T-helper 1 cell (primary cell): ENCODE measurements around the gene TAT.
"Not testable (repeated sequence)": the region's sequence is repeated elsewhere in the genome, so short reads cannot be mapped to it uniquely, and the experiment has no call there.

Experiments
- DNase-seq, 5 donors: peaks; one replicate each; pipeline ENCODE4 v3.0.0-alpha.2; 2012 to 2020
- total RNA-seq, 4 donors: gene quantifications; one replicate each; lab custom pipeline; 2026; lab: John Stamatoyannopoulos, UW

TAT gene
- 0 reads per million in 4 donors for total RNA-seq

DNA sequence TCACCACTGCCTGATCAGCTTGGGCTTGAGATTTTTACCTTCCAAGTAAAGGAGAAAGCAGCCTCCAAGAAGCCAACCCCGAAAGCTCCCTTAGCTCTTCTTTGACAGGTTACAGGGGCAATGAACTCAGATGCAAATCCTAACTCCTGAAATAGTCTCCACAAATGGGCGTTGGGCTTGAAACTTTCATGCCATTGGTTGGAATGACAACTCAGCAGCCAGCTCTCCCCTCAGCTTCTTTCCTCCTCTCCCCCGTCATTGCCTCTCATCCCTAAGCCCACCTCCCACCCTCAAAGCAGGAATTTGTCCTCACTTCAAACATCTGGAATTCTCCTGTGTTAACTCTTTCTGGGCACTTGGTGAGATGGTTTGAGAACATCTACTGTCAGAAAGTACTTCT is at the start of gene TAT:
TAT (minus strand) TSS at position 122 of the 400 bp plus-strand sequence. CDS start 677 bp downstream, outside the sequence.
- no peak for DNase-seq

DNA sequence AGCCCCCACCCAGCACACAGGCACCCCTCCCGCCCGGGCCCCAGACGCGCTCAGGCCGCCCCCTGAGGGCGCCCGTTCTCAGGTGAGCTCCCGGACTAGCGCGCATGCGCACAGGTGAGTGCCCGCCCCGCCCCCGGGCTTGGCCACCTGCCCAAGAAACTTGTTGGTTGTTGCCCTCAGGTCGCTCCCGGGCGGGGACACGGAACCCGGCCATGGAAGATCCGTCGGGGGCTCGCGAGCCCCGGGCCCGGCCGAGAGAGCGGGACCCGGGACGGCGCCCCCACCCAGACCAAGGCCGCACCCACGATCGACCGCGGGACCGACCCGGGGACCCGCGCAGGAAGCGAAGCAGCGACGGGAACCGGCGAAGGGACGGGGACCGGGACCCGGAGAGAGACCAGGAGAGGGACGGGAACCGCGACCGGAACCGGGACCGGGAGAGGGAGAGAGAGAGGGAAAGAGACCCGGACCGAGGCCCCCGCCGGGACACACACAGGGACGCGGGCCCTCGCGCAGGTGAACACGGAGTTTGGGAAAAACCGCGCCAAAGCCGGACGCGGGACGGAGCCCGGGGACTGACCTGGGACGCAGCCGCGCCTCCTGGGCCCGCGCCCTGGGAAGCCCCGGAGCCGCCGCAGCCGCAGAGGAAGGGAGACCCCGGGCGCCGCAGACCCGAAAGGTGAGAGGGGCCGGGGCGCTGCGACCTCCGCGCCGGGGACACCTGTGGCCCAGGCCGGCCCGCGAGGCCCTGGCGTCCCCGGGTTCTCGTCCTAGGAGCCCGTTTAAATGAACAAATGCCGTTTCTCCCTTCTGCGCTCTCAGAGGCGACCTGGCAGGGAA is 49.3 kb upstream of the TAT start, which contains the start of gene MARVELD3:
MARVELD3 (plus strand) TSS at position 167 of the 840 bp plus-strand sequence; CDS start at position 213, 46 bp downstream.
- DNase-seq, result peak in 1 of 5 donors; percentile 14

DNA sequence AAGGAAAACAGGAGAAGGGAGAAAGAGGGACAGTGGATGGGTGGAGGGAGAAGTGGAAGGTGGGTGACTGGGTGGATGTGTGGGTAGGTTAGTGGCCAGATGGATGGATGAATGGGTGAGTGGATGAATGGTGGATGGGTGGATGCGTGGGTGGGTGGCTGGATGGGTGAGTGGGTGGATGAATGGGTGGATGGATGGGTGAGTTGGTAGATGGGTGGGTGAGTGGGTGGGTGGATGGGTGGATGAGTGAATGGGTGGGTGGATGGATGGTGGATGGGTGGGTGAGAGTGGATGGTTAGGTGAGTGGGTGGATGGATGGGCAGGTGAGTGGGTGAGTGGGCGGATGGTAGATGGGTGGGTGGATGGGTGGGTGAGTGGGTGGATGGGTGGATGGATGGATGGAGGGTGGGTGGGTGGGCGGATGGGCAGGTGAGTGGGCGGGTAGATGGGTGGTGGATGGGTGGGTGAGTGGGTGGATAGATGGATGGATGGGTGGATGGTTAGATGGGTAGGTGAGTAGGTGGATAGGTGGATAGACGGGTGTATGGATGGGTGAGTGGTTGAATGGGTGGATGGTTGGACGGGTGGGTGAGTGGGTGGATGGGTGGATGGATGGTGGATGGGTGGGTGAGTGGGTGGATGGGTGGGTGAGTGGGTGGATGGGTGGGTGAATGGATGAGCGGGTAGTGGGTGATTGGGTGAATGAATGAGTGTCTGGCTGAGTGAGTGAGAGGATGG is 48.4 kb upstream of the TAT start:
- no peak for DNase-seq

DNA sequence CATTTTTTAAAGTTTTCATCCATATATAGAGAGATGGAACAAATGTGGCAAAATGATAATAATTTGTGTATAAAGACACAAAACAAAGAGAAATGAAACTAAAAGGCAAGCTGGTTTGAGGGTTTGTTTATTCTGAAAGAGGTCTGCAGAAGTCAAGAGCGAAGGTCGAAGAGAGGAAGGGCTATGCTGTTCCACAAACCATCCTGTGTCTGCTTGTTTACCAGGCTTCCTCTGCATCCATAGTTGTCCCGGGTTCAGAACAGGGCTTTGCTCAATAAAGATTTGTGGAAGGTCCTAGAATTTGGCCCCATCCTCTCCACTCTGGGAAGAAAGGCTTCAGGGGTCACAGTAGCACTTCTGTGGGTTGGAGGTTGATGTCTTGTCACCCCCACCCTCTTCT is 46.7 kb upstream of the TAT start:
- no peak for DNase-seq

DNA sequence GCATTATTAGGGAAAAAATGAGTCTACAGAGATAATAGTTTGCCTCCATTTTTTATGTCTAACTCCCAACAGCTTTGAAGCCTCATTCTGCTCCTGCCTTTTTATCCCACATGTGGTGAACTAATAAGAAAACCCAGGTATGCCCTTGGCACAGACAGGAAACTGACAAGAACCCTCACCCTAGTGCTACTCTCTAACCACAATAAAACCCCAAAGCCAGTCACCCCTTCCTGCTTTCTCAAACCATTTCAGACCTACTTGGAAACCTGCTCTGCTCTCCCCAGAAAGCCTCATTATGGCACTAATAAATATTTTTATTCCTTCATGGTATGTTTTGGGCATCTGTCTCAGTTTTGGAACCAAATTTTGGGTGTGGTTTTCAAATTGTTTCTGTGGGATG is 45.2 kb upstream of the TAT start:
- DNase-seq, result peak in 1 of 5 donors; percentile 65

DNA sequence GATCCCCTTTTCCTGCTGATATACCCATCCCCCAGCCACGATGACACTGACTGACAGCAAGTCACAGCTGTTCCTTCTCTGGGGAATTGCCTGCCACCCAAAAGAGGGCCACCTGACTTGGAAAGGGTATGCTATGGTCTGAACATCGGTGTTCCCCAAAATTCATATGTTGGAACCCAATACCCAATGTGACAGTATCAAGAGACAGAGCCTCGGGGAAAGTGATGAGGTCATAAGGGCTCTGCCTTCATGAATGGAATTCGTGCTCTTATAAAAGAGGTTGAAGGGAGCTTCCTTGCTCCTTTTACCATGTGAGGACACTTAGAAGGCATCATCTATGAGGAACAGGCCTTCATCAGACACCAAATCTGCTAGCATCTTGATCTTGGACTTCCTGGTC is 41.5 kb upstream of the TAT start:
- no peak for DNase-seq

DNA sequence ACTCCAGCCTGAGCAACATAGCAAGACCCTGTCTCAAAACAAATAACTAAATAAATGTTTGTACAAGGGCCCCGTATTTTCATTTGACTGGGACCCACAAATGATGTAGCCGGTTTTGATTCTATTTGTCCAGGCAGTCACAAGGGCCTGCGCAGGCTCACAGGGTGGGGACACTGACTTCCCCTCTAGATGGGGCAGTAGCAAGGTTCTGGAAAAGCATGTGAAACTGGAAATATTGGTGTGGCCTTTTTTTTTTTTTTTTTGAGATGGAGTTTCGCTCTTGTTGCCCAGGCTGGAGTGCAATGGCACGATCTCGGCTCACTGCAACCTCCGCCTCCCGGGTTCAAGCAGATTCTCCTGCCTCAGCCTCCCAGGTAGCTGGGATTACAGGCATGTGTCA is 38.1 kb upstream of the TAT start:
- DNase-seq, result not testable (repeated sequence)

DNA sequence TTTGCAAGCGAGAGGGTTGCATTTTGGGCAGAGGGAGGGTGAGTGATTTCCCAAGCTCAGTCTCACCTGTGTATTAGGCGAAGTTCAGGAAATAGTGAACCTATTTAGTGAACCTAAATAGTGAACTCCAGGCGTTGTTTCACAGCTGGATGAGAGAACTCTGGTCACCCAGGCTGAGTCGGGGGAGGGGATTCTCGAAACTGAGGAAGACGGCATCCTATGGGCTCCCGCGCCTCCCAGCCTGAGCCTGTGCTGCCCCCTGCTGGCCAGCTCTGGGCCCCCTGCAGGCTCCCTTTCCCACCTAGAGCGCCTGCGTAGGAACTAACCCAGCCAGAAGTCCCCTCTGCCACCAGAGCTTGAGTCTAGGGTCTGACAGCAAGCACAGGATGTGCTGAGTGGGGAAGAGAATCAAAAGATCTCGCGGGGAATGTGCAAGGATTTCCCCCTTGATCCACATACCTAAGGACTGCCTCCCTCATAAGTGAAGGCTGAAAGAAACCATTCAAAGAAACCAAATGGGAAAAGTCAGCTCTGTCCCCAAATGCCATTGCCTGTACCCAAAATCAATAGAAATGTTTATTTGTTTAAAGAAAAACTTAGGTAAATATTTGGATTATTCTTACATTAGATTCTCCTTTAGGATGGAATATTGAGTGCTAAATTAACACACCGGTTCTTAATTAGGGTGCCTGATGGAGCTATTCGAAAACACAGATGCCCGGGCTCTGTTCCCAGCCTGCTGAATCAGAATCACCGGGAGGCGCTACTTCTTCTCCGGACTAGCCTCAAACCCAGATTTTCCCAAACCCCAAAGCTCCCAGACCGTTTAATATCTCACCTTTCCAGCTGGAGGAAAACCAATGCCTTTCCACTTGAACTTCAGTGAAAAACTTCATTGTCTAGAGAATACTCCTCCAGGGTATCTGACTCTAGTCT is 34.3 kb upstream of the TAT start:
- peak; percentile 50 to 67 (median 62) for DNase-seq

DNA sequence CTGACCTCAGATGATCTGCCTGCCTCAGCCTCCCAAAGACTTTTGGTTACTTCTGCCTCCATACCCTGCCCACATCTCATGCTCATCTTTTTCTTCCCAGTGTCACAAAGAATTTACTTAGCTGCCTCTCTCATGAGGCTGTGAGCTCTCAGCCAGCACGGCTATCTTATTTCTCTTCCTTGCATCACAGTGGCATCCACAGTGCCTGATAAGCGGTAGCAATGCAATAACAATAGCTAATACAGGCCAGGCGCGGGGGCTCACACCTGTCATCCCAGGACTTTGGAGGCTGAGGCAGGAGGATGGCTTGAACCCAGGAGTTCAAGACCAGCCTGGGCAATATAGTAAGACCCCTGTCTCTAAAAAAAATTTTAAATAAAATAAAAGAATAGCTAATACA is 33.6 kb upstream of the TAT start:
- no peak for DNase-seq

DNA sequence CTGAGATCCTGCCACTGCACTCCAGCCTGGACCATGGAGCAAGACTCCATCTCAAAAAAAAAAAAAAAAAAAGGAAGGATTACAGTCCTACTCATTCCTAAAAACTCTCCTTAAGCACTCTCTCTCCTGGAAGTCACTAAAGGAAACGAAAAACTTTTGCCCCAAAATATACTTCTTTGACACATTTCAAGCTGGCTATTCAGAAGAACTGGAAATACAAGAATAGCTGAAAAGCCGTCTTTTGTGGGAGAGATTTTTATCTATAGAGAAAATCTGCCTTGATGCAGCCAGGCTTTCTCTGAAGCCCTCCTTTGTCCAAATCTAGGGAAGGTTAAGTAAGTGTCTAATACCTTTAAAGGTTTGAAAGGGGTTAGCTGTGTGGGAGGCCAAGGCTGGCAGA is 32.2 kb upstream of the TAT start:
- DNase-seq, result no peak

DNA sequence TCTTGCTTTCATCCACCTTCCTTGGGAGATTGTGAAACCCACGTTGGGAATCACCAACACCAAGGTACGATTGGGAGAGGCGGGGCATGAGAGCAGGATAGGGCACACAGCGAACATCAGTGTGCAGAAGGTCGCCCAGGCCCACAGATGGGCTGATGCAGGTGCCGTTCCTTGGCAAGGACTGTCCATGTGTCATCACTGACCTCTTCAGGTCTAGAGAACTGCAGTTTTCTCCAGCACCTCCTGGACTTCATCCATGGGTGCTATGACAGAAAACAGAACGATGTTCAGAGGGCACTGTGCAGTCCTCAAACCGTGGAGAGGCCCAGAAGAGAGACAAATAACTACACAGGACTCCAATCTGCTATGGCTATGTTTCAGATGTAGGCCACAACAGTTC is 23.9 kb upstream of the TAT start:
- no peak for DNase-seq

DNA sequence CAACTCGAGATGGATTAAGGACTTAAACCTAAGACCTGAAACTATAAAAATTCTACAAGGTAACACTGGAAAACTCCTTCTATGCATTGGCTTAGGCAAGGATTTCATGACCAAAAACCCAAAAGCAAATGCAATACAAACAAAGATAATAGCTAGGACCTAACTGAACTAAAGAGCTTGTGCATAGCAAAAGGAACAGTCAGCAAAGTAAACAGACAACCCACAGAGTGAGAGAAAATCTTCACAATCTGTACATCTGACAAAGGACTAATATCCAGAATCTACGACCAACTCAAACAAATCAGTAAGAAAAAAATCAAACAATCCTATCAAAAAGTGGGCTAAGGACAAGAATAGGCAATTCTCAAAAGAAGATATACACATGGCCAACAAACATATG is 21.5 kb upstream of the TAT start:
- not testable (repeated sequence) for DNase-seq

DNA sequence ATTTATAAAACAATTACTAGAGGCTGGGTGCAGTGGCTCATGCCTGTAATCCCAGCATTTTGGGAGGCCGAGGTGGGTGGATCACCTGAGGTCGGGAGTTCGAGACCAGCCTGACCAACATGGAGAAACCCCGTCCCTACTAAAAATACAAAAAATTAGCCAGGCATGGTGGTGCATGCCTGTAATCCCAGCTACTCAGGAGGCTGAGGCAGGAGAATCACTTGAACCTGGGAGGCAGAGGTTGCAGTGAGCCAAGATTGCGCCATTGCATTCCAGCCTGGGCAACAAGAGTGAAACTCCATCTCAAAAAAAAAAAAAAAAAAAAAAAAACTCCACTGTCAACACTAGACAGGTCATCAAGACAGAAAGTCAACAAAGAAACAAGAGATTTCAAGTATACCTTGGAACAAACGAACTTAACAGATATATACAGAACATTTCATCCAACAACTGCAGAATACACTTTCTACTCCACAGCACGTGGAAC is 18.5 kb upstream of the TAT start:
- not testable (repeated sequence) for DNase-seq

DNA sequence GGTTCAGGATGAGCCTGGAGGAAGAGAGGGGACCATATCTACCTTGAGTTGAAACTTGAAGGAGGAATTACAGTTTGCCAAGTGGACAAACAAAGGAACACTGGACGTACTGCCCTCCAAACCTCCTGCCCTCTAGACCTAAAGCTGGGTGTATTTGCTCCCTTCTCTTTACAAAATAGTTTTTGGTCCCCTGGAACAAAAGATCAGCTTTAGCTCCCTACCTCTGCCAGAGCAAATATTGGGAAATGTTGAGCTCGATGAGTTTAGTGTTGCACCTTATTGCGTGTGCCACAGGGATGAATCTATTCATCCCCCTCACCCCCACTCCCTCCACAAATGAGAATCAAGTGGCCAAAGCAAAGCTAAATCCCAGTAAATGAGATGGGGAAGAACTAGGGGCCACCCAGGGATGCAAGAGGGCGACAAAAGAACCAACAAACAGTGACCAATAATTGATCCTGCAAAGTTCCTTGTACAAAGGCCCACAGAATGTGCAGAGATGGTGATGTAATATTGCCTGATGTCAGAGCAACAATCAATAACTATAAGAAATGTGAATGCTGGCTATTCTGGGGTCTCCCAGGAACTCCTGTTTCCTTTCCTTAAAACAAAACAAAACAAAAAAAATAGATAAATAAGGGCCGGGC is 17.2 kb upstream of the TAT start:
- no peak for DNase-seq

DNA sequence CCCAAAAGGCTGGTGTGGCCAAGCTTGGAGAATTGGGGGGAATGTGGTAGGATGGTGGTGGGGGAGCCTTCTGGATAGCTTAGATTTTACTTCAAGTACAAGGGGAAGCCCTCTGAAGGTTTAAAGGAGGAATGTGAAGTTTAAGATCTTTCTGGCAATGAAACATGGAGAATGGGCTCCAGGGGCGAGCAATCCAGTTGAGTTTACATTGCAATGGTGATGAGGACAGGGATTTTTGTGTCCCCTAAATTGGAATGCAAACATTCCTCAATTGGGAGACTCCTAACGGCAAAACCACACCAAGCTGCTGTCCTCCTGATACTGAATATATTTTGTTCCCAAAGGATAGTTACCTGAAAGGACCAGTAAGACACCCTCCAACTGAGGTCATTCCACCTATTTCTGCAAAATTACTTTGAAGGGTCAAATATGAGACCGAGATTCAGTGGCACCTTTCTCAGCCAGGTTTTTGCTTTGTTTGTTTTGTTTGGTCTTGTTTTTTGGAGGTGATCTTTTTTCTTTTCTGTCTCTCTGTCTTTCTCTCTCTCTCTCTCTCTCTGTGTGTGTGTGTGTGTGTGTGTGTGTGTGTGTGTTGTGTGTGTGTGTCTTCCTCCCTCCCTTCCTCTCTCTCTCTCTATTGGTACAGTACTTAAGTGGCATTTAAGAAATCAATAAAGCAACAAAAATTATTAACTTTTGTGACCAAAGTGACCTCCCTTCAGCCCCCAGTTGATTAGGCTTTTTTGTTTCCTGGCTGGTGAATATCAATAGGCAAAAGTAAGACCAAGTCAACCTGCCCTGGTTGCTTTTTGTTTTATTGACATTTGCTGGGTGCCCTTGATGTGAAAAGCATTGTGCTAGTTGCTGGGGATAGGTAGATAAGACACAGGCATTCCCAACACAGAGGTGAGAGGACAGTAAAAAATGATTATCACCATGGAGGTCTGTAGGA is 16.4 kb upstream of the TAT start:
- DNase-seq, result no peak

DNA sequence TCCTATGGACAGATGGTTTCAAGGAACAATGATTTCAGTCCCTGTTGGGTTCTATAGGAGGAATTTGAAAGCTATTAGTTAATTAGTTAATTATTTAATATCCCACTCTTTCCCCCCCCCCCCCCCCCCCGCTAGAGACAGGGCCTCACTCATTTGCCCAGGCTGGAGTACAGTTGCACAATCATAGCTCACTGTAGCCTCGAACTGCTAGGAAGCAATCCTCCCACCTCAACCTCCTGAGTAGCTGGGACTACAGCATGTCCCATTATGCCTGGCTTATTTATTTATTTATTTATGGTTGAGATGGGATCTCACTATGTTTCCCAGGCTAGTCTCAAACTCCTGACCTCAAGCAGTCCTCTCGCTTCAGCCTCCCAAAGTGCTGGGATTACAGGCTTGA is 15.0 kb upstream of the TAT start:
- DNase-seq, result no peak

DNA sequence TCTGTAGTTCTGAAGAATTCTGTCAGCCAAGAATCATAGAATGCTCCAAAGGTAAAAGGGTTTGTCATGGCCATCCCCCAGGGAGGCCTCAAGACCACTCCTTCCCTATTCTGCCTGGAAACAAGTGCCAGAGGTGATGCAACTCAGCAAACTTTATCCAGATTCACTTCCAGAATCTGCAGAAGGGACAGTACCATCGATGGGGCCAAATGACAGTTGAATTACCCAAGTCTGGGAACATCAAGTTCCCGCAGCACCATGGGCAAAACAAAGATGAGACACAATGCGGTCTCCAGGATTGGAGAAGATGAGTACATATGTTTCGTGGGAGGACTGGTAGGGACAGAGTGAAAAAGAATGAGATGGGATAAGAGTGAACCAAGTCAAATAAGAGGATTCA is 13.7 kb upstream of the TAT start:
- no peak for DNase-seq

DNA sequence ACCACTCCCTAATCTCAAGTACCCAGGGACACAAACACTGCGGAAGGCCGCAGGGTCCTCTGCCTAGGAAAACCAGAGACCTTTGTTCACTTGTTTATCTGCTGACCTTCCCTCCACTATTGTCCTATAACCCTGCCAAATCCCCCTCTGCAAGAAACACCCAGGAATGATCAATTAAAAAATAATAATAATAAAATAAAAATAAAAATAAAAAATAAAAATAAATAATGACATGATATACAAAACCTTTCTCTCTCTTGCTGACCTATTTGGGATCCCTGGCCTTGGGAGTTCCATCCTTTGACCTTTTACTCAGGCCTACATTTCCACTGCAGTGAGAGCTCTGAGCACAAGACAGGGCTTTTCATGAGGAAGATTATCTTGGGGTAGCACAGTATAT is 13.2 kb upstream of the TAT start:
- DNase-seq, result not testable (repeated sequence)

DNA sequence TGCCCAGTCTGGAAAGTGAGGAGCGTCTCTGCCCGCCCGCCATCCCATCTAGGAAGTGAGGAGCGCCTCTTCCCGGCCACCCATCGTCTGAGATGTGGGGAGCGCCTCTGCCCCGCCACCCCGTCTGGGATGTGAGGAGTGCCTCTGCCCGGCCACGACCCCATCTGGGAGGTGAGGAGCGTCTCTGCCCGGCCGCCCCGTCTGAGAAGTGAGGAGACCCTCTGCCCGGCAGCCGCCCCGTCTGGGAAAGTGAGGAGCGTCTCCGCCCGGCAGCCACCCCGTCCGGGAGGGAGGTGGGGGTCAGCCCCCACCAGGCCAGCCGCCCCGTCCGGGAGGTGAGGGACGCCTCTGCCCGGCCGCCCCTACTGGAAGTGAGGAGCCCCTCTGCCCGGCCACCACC is 12.4 kb upstream of the TAT start:
- DNase-seq, result not testable (repeated sequence)

DNA sequence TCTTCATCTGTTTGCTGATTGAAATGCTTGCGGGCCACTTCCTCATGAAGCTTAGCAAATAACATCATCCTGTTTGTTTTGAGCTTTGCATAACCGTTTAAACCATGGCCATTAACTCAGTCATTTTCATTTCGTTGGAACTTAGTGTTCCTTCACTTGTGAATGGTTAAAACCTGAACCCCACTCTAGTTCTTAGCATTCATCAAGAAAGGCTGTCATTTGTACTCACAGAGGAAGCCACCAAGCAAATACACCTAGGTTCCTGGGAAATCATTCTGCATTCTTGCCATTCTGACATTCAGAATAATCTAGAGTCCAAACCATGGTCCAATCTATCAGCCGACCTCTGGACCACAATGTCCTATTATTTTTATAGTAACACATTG is 8.4 kb upstream of the TAT start:
- no peak for DNase-seq
